Ovary (tissue), 3 donors: ENCODE measurements around the gene RALB.

Experiments used
- CTCF ChIP-seq, 3 donors: fragments of 450-650 bp in 2 of 3; fragments of 200-600 bp in 1 of 3; IDR thresholded peaks; one replicate each; pipeline versions ENCODE4 v1.5.1 to v1.8.0; 2016 to 2022; ENCODE audit warnings: antibody characterized with exemption in 3 of 3, mild to moderate bottlenecking in 1 of 3
- POLR2A ChIP-seq: fragments of 450-650 bp; IDR thresholded peaks from one replicate; pipeline ENCODE4 v1.6.1; 2017; ENCODE audit warnings: antibody characterized with exemption, mild to moderate bottlenecking, moderate library complexity
- donor health status: DM: no; HTN: no; CAD: no.

GRCh38 chr2:120235681-120236080 is 17.0 kb upstream of the RALB start:
- TF ChIP-seq CTCF (IDR thresholded peaks at IDR 0.05) = no peak
- no peak for TF ChIP-seq POLR2A
